IMR-90 (cell line): ENCODE measurements around the gene UBTD1. TPM values are rescaled to one million over a fixed set of nuclear protein-coding genes. Genes with fewer than 3 reads are reported as not detected.

Source experiments
- ATAC-seq: fragments of 200-7000 bp; cut with Tn5 transposase; 2 replicates; pipeline ENCODE4 v1.9.1; 2020; ENCODE audit warnings: low read depth, mild to moderate bottlenecking, moderate library complexity
- BruUV-seq: library from RNA; stranded (reverse); fragments of 400-500 nt; replicated peaks from 2 replicates; lab custom pipeline; 2021; lab: Mats Ljungman, UMichigan
- CTCF ChIA-PET: fragments of 300-600 bp; formaldehyde crosslinking; extraction: SDS; loops from one replicate; lab custom pipeline; 2021; ENCODE audit warnings: antibody characterized with exemption; lab: Yijun Ruan, JAX
- POLR2A ChIA-PET: fragments of 300-600 bp; sonication (Branson Sonifier 250); formaldehyde crosslinking; loops from one replicate; lab custom pipeline; 2022; ENCODE audit warnings: antibody characterized with exemption; ENCODE audit not compliant: unreplicated experiment; lab: Charles Lee
- DNase-seq: peaks from one replicate; pipeline ENCODE4 v3.0.0; 2013
- H2AFZ ChIP-seq: replicated peaks from 2 replicates; pipeline ENCODE3; 2013; ENCODE audit warnings: low read length, mild to moderate bottlenecking; ENCODE audit not compliant: poor library complexity
- H2AK5ac ChIP-seq: 2 replicates; pipeline ENCODE4 v1.6.1; 2013; ENCODE audit warnings: low read depth, low read length, inconsistent platforms
- H2AK9ac ChIP-seq: replicated peaks from 2 replicates; pipeline ENCODE3; 2013; ENCODE audit warnings: mild to moderate bottlenecking, low read depth, low read length, moderate library complexity; ENCODE audit not compliant: poor library complexity
- H2BK120ac ChIP-seq: 2 replicates; pipeline ENCODE4 v1.6.1; 2013; ENCODE audit warnings: low read depth, low read length, inconsistent platforms
- H2BK15ac ChIP-seq: 3 replicates; pipeline ENCODE4 v1.6.1; 2013; ENCODE audit warnings: low read depth, low read length, inconsistent platforms
- H2BK20ac ChIP-seq: 2 replicates; pipeline ENCODE4 v1.6.1; 2013; ENCODE audit warnings: low read depth, mild to moderate bottlenecking, inconsistent platforms, low read length, moderate library complexity
- H2BK5ac ChIP-seq: 2 replicates; pipeline ENCODE4 v1.6.1; 2013; ENCODE audit warnings: mild to moderate bottlenecking, low read depth, low read length, inconsistent platforms; ENCODE audit not compliant: poor library complexity, severe bottlenecking
- H3K14ac ChIP-seq: replicated peaks from 2 replicates; pipeline ENCODE4 v1.6.1; 2013; ENCODE audit warnings: low read depth, low read length, inconsistent platforms
- H3K18ac ChIP-seq: 2 replicates; pipeline ENCODE4 v1.6.1; 2013; ENCODE audit warnings: low read depth, low read length, control low read depth
- H3K23ac ChIP-seq: 2 replicates; pipeline ENCODE4 v1.6.1; 2013; ENCODE audit warnings: low read depth, low read length, inconsistent platforms
- H3K27ac ChIP-seq: 2 replicates; pipeline ENCODE4 v1.5.1; 2013; ENCODE audit warnings: mild to moderate bottlenecking, control low read depth, low read length; ENCODE audit not compliant: insufficient read depth
- H3K27me3 ChIP-seq: 2 replicates; pipeline ENCODE4 v1.6.1; 2013; ENCODE audit warnings: low read length; ENCODE audit not compliant: control insufficient read depth, insufficient read depth
- H3K36me3 ChIP-seq: 2 replicates; pipeline ENCODE4 v1.6.1; 2013; ENCODE audit warnings: low read length, mixed read lengths; ENCODE audit not compliant: control insufficient read depth, insufficient read depth
- H3K4ac ChIP-seq: 2 replicates; pipeline ENCODE4 v1.6.1; 2013; ENCODE audit warnings: low read depth, low read length, inconsistent platforms
- H3K4me1 ChIP-seq: 2 replicates; pipeline ENCODE4 v1.6.1; 2013; ENCODE audit warnings: low read length, mixed read lengths; ENCODE audit not compliant: control insufficient read depth, insufficient read depth
- H3K4me2 ChIP-seq: 2 replicates; pipeline ENCODE4 v1.6.1; 2013; ENCODE audit warnings: low read depth, mild to moderate bottlenecking, control low read depth, low read length, moderate library complexity
- H3K4me3 ChIP-seq: 2 replicates; pipeline ENCODE4 v1.5.1; 2013; ENCODE audit warnings: low read depth, mild to moderate bottlenecking, control low read depth, low read length, moderate library complexity; ENCODE audit not compliant: insufficient read depth
- H3K56ac ChIP-seq: 2 replicates; pipeline ENCODE4 v1.6.1; 2013; ENCODE audit warnings: low read length, inconsistent platforms; ENCODE audit not compliant: insufficient read depth; ENCODE audit errors: extremely low read depth
- H3K79me1 ChIP-seq, 2 experiments: 2 replicates each; pipeline ENCODE4 v1.6.1; 2013; ENCODE audit warnings: low read length in 2 of 2, inconsistent platforms in 1 of 2, low read depth in 1 of 2
- H3K9ac ChIP-seq: 2 replicates; pipeline ENCODE4 v1.6.1; 2013; ENCODE audit warnings: low read depth, low read length, control low read depth
- H3K9me1 ChIP-seq: 2 replicates; pipeline ENCODE4 v1.6.1; 2013; ENCODE audit warnings: low read length, inconsistent platforms; ENCODE audit not compliant: insufficient read depth
- H3K9me3 ChIP-seq: 2 replicates; pipeline ENCODE4 v1.6.1; 2013; ENCODE audit warnings: low read length; ENCODE audit not compliant: control insufficient read depth, insufficient read depth
- H4K20me1 ChIP-seq: 2 replicates; pipeline ENCODE4 v1.6.1; 2013; ENCODE audit warnings: low read length, inconsistent platforms; ENCODE audit not compliant: insufficient read depth
- H4K5ac ChIP-seq: 2 replicates; pipeline ENCODE4 v1.6.1; 2013; ENCODE audit warnings: mild to moderate bottlenecking, low read depth, low read length, control low read depth
- H4K8ac ChIP-seq, 2 experiments: 2 replicates each; pipeline ENCODE4 v1.6.1; 2013; ENCODE audit warnings: low read depth in 2 of 2, low read length in 2 of 2, control low read depth in 1 of 2, inconsistent platforms in 1 of 2
- H4K91ac ChIP-seq: 2 replicates; pipeline ENCODE4 v1.6.1; 2013; ENCODE audit warnings: low read depth, low read length, inconsistent platforms; ENCODE audit not compliant: insufficient read depth
- BHLHE40 ChIP-seq: fragments of 150-350 bp; IDR thresholded peaks from 2 replicates; pipeline ENCODE4 v1.6.1; 2016; ENCODE audit warnings: mild to moderate bottlenecking, low read depth, low read length
- POLR2A ChIP-seq: IDR thresholded peaks from 2 replicates; pipeline ENCODE4 v1.6.1; 2012; ENCODE audit warnings: mild to moderate bottlenecking, low read depth, low read length
- RFX5 ChIP-seq: IDR thresholded peaks from 2 replicates; pipeline ENCODE4 v1.8.0; 2012; ENCODE audit warnings: low read depth, mild to moderate bottlenecking, low read length, moderate library complexity
- USF2 ChIP-seq: fragments of 150-350 bp; IDR thresholded peaks from 2 replicates; pipeline ENCODE4 v1.6.1; 2017; ENCODE audit warnings: mild to moderate bottlenecking, antibody characterized with exemption, low read length, low read depth
- WGBS, 2 experiments: methylation state at CpG; one replicate each; pipeline versions ENCODE4 v1.1.5 to v1.1.7; 2013; ENCODE audit warnings: missing lambda C conversion rate in 2 of 2; ENCODE audit not compliant: insufficient read length in 1 of 2; ENCODE audit errors: extremely low coverage in 2 of 2; 5-methylcytosine and 5-hydroxymethylcytosine counted together
- dilution Hi-C: fragments of 300-500 bp; cut with HindIII; formaldehyde crosslinking; loops from one replicate; pipeline ENCODE4 v1.14.3; 2018; ENCODE audit warnings: low sequenced_read_pairs; ENCODE audit not compliant: unreplicated experiment
- in situ Hi-C: fragments of 300-500 bp; cut with MboI; formaldehyde crosslinking; loops from 3 replicates; pipeline ENCODE4 v1.14.3; 2019; ENCODE audit warnings: low sequenced_read_pairs, inconsistent platforms, mixed read lengths
- intact Hi-C: fragments of 100-400 bp; cut with micrococcal nuclease; formaldehyde crosslinking; loops from 2 replicates; pipeline ENCODE4 v1.10.0; 2022
- polyA plus RNA-seq, 3 experiments: library from polyadenylated mRNA; depleted of rRNA; stranded (reverse); fragments of >200 nt; gene quantifications; 2 replicates each; pipeline ENCODE4 v1.2.3, GENCODE V29; 2012; ENCODE audit warnings: low replicate concordance in 1 of 3
- total RNA-seq: library from RNA; depleted of rRNA; stranded (reverse); fragments of >200 nt; gene quantifications from 2 replicates; pipeline ENCODE4 v1.2.3, GENCODE V29; 2012

UBTD1 gene
- total and polyA plus RNA-seq, 2 of the 4 experiments (the other 2 are of a cell fraction) = 21.9 to 44.9 TPM

GRCh38 chr10:97580421-97581367 is 82.0 kb downstream of the UBTD1 start (continued):
- TF ChIP-seq USF2 = no peak
- TF ChIP-seq POLR2A = no peak

DNA sequence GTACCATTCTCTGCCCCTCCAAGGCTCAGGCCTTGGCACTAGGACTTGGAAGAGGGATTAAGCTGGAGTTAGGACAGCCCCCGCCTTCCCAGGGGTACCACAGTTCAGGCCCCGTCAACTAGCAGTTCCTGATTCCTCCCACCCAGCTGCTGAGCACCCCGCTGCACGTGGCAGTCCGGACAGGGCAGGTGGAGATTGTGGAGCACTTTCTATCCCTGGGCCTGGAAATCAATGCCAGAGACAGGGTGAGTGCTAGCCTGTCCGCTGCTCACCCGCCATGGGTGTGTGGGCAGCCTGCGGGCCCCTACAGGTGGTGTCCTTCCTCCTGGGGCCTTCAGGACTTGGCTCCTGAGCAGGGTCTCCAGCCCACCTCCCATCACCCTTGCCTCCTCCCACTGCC is 83.4 kb downstream of the UBTD1 start:
- CTCF ChIA-PET = interaction anchor here (0.6 to 1.4 kb wide), 2 partner anchors 8 to 31 kb away, joined by 3 read pairs; no protein-coding TSS in a partner anchor
- no peaks in the 10 kb centered on the region for H3K9me3 ChIP-seq

More for the DNA sequence above, 83.4 kb downstream of the UBTD1 start:
- H3K4ac ChIP-seq = no peak overlapping the region
- no peak overlapping the region for H3K4me2 ChIP-seq
- no peak for DNase-seq
- H4K20me1 ChIP-seq = no peaks in the 10 kb centered on the region
- TF ChIP-seq RFX5 (no peak), BHLHE40 (no peak)
- H3K27me3 ChIP-seq = no peaks in the 10 kb centered on the region; the same call in 1 of the 2 replicates
- POLR2A ChIA-PET = no interaction called here
- H3K4me1 ChIP-seq = peaks cover 3% of the 10 kb centered on the region; the same call in 1 of the 2 replicates
- H3K36me3 ChIP-seq = no peaks in the 10 kb centered on the region
- no peak overlapping the region for H3K4me3 ChIP-seq
- no peak overlapping the region for H2AK5ac ChIP-seq
- no peak overlapping the region for H2BK20ac ChIP-seq
- ATAC-seq = no peak
- in situ Hi-C loops = no loop called here
- no peak overlapping the region for H3K27ac ChIP-seq
- H3K56ac ChIP-seq = no peak overlapping the region
- no peak overlapping the region for H2BK15ac ChIP-seq
- intact Hi-C loops = no loop called here
- H3K14ac ChIP-seq = no peak overlapping the region
- H2BK5ac ChIP-seq = no peak overlapping the region
- dilution Hi-C loops = no loop called here
- no peak overlapping the region for H3K18ac ChIP-seq
- H3K9ac ChIP-seq = no peak overlapping the region
- WGBS, 2 experiments = no CpG with 5 or more reads among the region's 8 CpGs
- no peak overlapping the region for H4K91ac ChIP-seq
- no peaks in the 10 kb centered on the region for H3K79me1 ChIP-seq
- no peak overlapping the region for H4K8ac ChIP-seq
- H2AK9ac ChIP-seq = no peak overlapping the region
- H2BK120ac ChIP-seq = no peak overlapping the region
- no peak overlapping the region for H3K23ac ChIP-seq
- H4K5ac ChIP-seq = no peak overlapping the region
- H2AFZ ChIP-seq = no peak overlapping the region
- no TSS peak for BruUV-seq
- 0 out of 2 replicates have a peak, but pooled peaks cover 6% of the 10 kb centered on the region for H3K9me1 ChIP-seq
